ENCODE results near the gene GNB1. TPM values are rescaled to one million over a fixed set of nuclear protein-coding genes. Genes with fewer than 3 reads are reported as not detected.
A peak's percentile ranks its signal among the peaks of the same experiment; 100 is the strongest.

Gene GNB1
- total RNA-seq, 1 donor from 2014 or later: 148 TPM

DNA sequence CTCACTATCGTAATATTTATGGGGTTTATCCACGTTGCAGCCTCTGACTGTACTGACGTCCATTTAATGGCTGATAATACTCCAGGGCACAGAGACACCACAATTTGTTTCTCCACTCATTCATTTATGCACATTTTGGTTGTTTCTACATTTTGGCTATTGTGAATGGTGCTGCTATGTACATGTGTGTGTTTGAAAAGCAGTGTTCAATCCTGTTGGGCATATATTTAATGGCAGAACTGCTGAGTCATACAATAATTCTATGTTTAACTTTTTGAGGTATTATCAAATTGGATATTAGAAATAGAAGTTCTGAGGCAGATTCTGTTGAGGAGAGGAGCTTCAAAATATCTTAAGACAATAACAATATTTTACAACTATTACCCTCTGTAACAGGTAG lies 73.7 kb downstream of the GNB1 start:
- no peak for ATAC-seq

DNA sequence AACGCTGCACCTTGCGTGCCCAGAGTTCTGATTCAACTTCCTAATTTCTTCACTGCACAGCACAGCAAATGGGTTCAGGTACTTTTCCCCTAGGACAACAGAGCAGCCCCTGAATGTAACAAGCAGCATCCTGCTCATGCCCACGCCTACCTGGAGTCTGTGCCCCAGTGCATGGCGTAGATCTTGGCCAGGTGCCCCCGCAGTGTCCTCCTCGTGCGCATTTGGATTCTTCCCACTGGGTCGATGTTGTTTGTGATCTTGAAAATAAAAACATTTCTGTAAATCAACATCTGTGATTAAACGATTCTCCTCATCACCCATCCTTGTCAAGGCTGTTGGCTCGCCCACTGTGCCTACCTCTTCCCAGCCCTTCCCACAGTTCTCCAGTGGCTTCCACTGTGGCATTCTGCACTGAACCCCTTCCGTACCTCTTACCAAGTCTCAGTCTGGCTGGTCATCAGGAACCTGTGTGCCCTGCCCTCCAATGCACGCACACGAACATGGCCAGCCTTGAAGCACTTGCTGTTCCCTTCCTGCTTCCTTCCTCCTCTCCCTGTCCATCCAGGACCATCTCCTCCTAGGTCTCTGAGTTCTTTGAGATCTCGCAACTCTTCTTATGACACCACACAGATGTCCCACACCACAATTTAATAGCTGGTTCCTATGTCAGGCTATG lies 75.1 kb downstream of the GNB1 start:
- peak; percentile 25 for ATAC-seq

GRCh38 chr1:1809489-1809888 lies 81.4 kb downstream of the GNB1 start:
- ATAC-seq: no peak

GRCh38 chr1:1808206-1808605 lies 82.7 kb downstream of the GNB1 start:
- ATAC-seq: no peak

- ATAC-seq: no peak
These were observed 84.0 kb downstream of the GNB1 start for GRCh38 chr1:1806890-1807289.

GRCh38 chr1:1804301-1804700 lies 86.6 kb downstream of the GNB1 start:
- ATAC-seq: no peak

GRCh38 chr1:1802871-1803270 lies 88.0 kb downstream of the GNB1 start:
- no peak for ATAC-seq

DNA sequence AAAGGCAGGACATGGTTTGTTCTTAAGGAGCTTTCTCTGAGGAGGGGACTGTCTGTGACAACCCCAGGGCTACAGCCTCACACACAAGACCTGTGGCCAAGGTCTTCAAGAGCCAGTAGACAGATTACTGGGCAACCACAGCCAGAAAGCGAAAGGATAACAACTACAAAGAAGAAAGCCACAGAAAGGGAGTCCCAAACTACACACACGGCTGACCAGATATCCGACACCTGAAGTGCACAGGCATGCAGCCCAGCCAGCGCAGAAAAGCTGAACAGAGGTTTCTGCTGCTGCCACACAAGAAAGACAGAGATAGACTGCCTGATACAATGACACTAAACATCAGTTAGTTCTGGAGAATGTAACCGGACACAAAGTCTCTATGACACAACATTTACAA lies 91.2 kb downstream of the GNB1 start:
- ATAC-seq: no peak

DNA sequence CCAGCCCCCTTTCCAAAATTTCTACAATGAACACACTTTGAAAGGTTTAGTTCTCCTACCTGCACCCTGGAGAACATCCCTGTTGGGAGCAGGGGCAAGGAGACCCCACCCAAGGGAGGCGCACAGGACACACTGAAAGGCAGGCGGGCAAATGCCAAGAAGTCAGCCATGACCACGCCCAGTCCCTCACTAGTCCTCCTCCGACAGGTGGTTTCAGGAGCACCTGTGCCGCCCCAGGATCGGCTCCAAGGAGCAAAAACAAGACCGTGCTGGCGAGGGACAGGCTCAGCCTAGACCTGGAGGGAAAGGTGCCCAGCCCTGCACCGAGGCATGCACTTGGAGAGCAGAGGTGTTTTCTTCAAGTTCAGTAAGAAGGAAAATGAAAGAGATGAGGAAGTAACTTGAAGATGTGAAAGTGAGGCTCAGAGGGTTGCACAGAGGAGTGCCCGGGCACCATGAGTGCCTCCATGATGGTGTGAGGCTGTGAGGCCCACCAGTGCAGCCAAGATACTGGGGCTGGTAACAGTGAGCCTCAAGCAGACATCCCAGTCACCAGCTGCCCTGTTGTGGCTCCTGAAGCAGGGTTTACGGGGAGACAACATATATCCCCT lies 93.1 kb downstream of the GNB1 start:
- ATAC-seq: peak; percentile 80

GRCh38 chr1:1796466-1796865 lies 94.4 kb downstream of the GNB1 start:
- ATAC-seq: no peak

- ATAC-seq: no peak
These were observed 95.9 kb downstream of the GNB1 start for GRCh38 chr1:1794999-1795398.

DNA sequence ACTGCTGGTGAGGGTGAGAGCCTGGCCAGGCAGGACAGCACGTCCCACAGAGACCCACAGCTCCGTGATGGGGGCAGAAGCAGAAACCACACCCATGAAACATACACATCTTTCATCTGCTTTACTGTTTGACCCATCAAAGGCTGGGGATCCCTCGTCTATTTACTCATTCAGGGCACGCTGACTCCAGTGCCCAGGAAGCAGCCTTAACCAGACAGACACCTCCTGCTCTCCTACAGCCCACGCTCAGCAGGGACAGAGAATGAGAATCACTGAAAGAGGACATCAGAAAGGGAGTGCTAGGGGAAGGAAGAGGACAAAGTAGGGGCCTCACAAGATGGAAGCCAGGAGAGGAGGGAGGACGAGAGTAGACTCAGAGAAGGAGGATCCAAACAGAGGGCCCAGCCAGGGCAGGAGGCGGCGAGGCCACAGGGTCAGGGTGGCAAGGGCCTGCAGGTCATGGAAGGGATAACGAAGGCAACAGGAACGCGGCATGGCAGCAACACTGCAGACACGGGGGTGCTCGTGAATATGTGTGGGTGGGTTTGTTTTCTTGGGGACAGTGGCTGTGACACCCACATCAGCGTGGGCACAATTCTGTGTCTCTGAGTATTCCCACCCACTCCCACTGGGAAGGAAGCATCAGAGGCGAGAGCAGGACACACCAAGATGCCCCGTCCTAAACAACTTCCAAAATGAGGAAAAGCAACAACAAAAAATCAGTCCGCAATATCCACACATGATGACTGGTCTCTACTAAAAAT lies 97.2 kb downstream of the GNB1 start:
- ATAC-seq: no peak

- no peak for ATAC-seq
These were observed 102.0 kb downstream of the GNB1 start for GRCh38 chr1:1788646-1789431.

GRCh38 chr1:1788136-1788535 lies 102.8 kb downstream of the GNB1 start:
- no peak for ATAC-seq

DNA sequence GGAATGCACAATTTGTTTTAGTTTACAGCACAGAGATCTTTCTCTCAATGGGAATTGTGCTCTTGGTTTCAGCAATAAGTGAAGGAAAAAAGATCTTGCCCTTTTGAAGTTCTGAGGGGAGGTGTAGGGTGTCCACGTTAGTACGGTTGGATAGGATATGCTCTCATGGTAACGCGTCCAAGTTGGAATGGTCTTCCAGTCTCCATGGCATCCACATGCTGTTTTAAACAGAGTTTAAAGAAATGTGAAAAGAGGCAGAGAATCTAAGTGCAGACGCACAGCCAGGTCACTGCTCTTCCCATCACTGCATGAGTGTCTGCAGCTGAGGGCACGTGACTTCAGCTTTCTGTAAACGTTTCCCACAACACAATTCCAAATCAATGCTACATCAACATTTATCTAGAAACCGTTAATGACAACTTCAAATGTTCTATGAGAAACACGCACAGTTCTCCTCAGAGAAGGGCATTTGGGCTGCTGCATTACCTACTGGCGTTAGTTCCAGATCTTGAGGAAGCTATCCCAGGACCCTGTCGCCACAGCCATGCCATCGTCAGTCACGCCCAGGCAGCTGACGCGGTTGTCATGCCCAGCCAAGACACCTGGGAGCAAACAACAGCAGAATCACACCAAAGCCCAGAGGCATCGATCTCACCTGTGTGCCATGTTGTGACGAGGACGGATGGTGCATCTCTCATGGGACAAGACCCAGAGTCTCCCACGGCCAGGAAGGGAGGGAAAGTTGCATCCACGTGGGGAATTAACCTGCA lies 103.9 kb downstream of the GNB1 start:
- no peak for ATAC-seq

DNA sequence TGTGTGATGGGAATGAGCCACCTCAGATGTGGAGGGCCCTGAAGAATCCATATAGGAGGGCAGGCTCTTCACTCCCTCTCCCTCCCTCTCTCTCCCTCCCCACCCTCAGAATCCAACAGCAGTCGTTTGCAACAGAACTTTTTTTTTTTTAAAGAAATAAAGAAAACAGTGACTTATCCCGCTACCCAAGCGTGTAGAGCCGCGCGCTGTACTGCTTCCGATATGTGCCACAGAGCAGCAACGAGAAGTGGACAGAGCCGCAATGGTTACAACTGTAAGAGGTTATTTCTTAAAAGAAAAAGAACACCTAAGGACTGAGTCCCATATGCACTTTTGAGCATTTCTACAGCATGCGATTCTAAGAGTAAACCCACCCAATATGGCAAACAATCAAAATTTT lies 105.2 kb downstream of the GNB1 start:
- no peak for ATAC-seq

- ATAC-seq: no peak
These were observed 106.0 kb downstream of the GNB1 start for GRCh38 chr1:1784933-1785332.

- ATAC-seq: no peak
These were observed 107.6 kb downstream of the GNB1 start for GRCh38 chr1:1783320-1783719.

- ATAC-seq: peak; percentile 51
These were observed 108.3 kb downstream of the GNB1 start for GRCh38 chr1:1782399-1783221.

GRCh38 chr1:1781526-1781903 lies 109.4 kb downstream of the GNB1 start:
- no peak for ATAC-seq

Data from esophagus mucosa (tissue), 1 donor.